ENCODE measurements around the gene PPP1R37. TPM values are rescaled to one million over a fixed set of nuclear protein-coding genes. Genes with fewer than 3 reads are reported as not detected.

PPP1R37 gene
- total RNA-seq, 1 experiment from 2014 or later = 46.4 TPM

DNA sequence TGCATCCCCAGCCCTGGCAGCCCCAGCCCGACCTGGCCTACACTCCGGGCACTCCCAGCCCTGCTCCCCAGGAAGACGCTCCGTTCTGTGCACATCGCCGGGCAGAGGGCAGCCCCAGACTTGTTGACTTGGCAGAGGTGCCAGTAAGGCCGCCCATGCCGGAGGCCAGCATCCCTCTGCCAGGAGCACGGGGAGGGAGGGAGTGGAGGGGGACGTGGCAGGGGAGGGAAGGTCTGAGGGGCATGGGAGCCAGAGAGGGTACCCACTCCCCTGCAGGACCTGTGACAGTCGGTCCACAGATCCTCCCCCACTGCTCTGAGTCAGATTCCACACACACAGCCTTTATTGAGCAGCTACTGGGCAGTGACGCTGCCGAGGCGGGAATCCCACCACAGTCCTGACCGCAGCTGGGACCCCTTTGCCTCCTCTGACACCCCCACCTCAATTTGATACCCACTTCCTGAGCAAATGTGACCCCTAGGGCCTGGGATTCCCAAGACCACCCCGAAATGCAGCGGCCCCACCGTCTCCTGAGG, 69.7 kb downstream of the PPP1R37 start:
- Histone ChIP-seq H3K4me2 (ENCODE audit: low read length) (no peak overlapping the region), H3K36me3 (ENCODE audit: low read depth, low read length) (no peaks in the 10 kb centered on the region), H3F3A (ENCODE audit: low read length, unreplicated experiment) (no peaks in the 10 kb centered on the region), H3K79me2 (ENCODE audit: low read length) (no peaks in the 10 kb centered on the region), H2AFZ (ENCODE audit: low read length) (no peak overlapping the region), H3K9ac (ENCODE audit: low read length) (no peak overlapping the region), H3K4me3 (ENCODE audit: low read length) (no peak overlapping the region), H3K9me3 (ENCODE audit: low read length) (no peaks in the 10 kb centered on the region), H3K4me1 (ENCODE audit: insufficient read depth, low read length) (peaks cover 11% of the 10 kb centered on the region), H3K9me2 (replicated peaks; ENCODE audit: low read length) (no peaks in the 10 kb centered on the region), H3K27ac (ENCODE audit: low read length) (no peak overlapping the region), H4K20me1 (ENCODE audit: low read length) (no peaks in the 10 kb centered on the region), H3K27me3 (ENCODE audit: low read length) (no peaks in the 10 kb centered on the region)
- DNase-seq (no peak), ATAC-seq (no peak)
- ChIA-PET POLR2A (ENCODE audit: unreplicated experiment) (no interaction called here), CTCF (no interaction called here)
- TF ChIP-seq, protein P1, sequence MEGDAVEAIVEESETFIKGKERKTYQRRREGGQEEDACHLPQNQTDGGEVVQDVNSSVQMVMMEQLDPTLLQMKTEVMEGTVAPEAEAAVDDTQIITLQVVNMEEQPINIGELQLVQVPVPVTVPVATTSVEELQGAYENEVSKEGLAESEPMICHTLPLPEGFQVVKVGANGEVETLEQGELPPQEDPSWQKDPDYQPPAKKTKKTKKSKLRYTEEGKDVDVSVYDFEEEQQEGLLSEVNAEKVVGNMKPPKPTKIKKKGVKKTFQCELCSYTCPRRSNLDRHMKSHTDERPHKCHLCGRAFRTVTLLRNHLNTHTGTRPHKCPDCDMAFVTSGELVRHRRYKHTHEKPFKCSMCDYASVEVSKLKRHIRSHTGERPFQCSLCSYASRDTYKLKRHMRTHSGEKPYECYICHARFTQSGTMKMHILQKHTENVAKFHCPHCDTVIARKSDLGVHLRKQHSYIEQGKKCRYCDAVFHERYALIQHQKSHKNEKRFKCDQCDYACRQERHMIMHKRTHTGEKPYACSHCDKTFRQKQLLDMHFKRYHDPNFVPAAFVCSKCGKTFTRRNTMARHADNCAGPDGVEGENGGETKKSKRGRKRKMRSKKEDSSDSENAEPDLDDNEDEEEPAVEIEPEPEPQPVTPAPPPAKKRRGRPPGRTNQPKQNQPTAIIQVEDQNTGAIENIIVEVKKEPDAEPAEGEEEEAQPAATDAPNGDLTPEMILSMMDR (conservative IDR thresholded peaks at IDR 0.05; ENCODE audit: low read depth, low read length) = no peak
- TF ChIP-seq EZH2 (IDR thresholded peaks at IDR 0.05; ENCODE audit: low read length, unreplicated experiment) (no peak), EZH2phosphoT487 (IDR thresholded peaks at IDR 0.05; ENCODE audit: borderline replicate concordance, low read length) (no peak)
- BruUV-seq (replicated peaks) = no TSS peak
- intact Hi-C loops (cut with micrococcal nuclease) = loop anchor here (5.0 kb wide), 1 partner anchor 85 kb away; the partner anchor contains the start of gene EXOC3L2

DNA sequence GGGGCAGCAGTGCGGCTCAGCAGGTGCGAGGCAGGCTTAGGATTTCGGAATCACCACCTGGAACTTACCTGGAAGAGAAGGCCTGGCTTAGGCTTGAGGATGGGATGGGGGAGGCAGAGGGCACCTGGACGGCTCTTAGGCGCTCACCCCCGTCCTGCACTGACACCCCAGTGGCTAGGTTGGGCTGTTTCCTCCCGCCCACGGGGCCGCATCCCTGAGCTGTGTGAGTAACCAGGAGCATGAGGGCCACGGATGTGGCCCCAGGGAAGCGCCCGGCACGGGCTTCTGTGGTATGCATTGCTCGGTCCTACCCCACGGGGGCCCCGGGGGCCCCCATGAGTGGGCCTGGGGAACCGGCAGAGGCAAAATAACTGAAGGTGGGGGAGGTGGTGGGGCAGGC, 70.2 kb downstream of the PPP1R37 start:
- no peak overlapping the region for H3K9ac ChIP-seq (ENCODE audit: low read length)
- CTCF ChIA-PET = no interaction called here

More for the DNA sequence above, 70.2 kb downstream of the PPP1R37 start:
- Histone ChIP-seq H4K20me1 (ENCODE audit: low read length) (no peaks in the 10 kb centered on the region), H3K9me2 (replicated peaks; ENCODE audit: low read length) (no peaks in the 10 kb centered on the region), H2AFZ (ENCODE audit: low read length) (no peak overlapping the region), H3F3A (ENCODE audit: low read length, unreplicated experiment) (no peaks in the 10 kb centered on the region), H3K4me1 (ENCODE audit: insufficient read depth, low read length) (peaks cover 11% of the 10 kb centered on the region), H3K36me3 (ENCODE audit: low read depth, low read length) (no peaks in the 10 kb centered on the region), H3K4me3 (ENCODE audit: low read length) (no peak overlapping the region), H3K27me3 (ENCODE audit: low read length) (no peaks in the 10 kb centered on the region), H3K79me2 (ENCODE audit: low read length) (no peaks in the 10 kb centered on the region), H3K4me2 (ENCODE audit: low read length) (no peak overlapping the region), H3K27ac (ENCODE audit: low read length) (no peak overlapping the region), H3K9me3 (ENCODE audit: low read length) (no peaks in the 10 kb centered on the region)
- intact Hi-C loops (cut with micrococcal nuclease) = loop anchor here (5.0 kb wide), 1 partner anchor 84 kb away; the partner anchor contains the start of gene EXOC3L2
- TF ChIP-seq EZH2 (IDR thresholded peaks at IDR 0.05; ENCODE audit: low read length, unreplicated experiment) (no peak), EZH2phosphoT487 (IDR thresholded peaks at IDR 0.05; ENCODE audit: borderline replicate concordance, low read length) (no peak)
- TF ChIP-seq, protein P1 (conservative IDR thresholded peaks at IDR 0.05; ENCODE audit: low read depth, low read length) = no peak
- DNase-seq = no peak
- no peak for ATAC-seq
- POLR2A ChIA-PET (ENCODE audit: unreplicated experiment) = no interaction called here
- no TSS peak for BruUV-seq (replicated peaks)

Measured in PC-3 (cell line).